GM19023 (cell line): Measurements from ENCODE around the gene NT5C3B.
"Not testable (repeated sequence)": the region's sequence is repeated elsewhere in the genome, so short reads cannot be mapped to it uniquely, and the experiment has no call there.

Experiments
- ATAC-seq: cut with Tn5 transposase; IDR thresholded peaks from one replicate; pipeline ENCODE4 v1.9.1; 2021; ENCODE audit warnings: mild to moderate bottlenecking, moderate library complexity; ENCODE audit not compliant: unreplicated experiment

Gene NT5C3B

DNA sequence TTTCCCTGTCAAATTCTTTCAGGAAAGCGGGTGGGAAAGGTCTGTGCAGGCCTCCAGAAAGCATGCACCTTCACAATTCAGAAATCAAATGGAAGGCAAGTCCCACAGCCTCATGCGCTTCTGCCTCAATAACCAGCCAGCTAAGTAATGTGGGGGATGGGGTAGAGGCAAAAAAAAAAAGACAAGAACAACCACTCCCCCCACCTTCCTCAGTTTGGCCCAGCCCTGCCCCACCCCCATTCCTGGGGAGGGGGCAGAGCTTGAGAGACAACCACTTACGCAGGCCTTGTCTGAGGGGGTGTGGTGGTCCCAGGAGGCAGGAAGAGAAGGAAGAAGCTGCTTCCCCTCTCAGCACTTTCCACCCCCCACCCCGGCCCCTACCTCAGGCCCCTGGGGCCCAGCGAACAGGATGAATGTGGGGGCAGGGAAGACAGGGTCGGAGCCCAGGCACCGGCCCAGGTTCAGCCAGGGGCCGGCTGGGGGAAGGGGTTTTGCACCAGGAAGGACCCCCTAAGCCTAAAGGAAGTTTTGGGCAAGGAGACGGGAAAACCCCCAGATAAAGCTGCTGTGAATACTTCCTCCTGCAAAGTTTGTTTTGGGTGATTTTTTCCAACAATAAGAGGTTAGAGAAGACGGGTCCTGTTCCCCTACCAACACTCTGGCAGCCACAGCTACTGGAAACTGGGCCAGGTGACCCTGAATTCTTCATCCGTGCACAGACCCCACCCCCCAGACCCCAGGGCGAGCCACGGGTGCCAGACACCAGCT is 50.8 kb downstream of the NT5C3B start:
- no peak for ATAC-seq

DNA sequence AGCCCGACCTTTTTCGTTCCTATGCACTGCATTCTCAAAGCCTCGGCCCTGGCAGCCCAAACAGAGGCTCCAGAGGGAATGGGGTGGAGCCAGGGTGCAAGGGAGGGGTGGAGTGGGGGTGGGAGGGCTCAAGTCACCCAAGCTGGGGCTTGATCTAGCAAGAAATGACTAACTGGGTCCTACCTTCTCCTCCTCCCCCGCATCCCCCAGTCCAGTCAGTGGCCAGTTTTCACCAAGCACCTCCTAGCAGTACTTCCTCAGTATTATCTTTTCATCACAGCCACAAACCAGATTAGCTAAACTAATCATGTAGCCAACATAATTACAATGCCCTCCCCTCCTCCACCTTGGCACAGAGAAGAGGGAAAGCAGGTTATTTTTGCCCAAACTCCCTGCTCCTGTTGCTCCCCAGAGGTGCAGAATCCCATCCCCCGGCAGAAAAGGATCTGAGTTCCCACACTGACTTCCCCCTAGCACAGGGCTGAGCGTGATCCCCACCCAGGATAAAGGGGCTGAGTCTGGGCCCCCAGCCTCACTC is 51.8 kb downstream of the NT5C3B start:
- ATAC-seq: no peak

GRCh38 chr17:41782142-41782541 is 53.9 kb downstream of the NT5C3B start:
- ATAC-seq: no peak

GRCh38 chr17:41781404-41782110 is 54.5 kb downstream of the NT5C3B start:
- ATAC-seq: no peak

DNA sequence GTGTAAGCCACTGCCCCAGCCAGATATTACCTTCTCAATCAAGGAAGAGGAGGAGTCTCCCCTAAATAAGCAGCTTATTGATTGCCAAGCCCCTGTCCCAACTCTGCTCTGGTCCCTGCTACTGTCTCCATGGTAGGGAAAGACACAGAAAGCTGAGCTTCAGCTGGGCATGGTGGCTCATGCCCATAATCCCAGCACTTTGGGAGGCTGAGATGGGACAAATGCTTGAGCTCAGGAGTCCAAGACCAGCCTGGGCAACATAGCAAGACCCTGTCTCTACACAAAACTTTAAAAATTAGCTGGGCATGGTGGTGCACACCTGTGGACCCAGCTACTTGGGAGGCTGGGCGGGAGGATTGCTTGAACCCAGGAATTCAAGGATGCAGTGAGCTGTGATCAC is 56.1 kb downstream of the NT5C3B start:
- ATAC-seq: no peak

- ATAC-seq: no peak
These were observed 58.4 kb downstream of the NT5C3B start for GRCh38 chr17:41777574-41778188.

DNA sequence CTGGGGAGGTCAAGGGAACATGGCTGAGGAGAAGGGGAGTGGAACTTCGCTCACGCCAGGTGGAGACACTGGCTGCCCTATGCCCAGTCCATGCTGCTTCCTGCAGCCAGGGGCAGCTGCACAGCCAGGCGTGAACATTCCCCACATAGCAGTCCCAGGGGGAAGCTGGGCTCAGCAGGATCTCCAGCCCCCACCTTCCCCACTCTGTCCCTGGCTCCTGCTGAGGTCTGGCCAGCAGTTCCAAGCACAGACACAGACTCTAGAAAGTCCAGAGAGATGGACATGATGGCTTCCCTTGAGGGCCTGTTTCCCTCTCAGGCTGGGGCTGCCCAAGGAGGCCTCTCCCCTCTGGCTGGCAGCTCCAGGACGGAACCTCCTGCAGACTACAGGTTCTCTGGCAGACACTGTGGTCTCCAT is 58.9 kb downstream of the NT5C3B start:
- ATAC-seq: no peak

DNA sequence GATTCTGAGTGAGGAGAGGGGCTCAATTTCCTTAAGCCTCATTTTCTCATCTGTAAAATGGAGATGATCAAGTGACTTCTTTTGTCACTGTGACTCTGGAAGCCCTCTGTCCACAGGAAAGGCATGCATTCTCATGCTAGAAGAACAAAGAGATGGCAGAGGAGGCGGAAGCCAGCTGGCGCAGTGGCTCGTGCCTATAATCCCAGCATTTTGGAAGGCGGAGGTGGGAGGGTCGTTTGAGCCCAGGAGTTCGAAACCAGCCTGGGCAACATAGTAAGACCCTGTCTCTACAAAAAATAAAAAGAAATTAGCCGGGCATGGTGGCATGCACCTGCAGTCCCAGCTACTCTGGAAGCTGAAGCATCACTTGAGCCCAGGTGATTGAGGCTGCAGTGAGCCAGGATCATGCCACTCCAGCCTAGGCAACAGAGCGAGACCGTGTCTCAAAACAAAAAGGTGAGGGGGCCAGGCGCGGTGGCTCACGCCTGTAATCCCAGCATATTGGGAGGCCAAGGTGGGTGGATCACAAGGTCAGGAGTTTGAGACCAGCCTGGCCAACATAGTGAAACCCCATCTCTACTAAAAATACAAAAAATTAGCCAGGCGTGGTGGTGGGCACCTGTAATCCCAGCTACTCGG is 59.7 kb downstream of the NT5C3B start:
- ATAC-seq: not testable (repeated sequence)

GRCh38 chr17:41775394-41776226 is 60.4 kb downstream of the NT5C3B start:
- no peak for ATAC-seq
